Jurkat, Clone E6-1 (cell line): ENCODE results near the gene HRC.

Experiments used
- DNase-seq: peaks from one replicate; pipeline ENCODE4 v3.0.0-alpha.2; 2011; ENCODE audit warnings: low read depth, low spot score
- H3K4me3 ChIP-seq: 2 replicates; pipeline ENCODE4 v1.5.1; 2011; ENCODE audit warnings: mild to moderate bottlenecking, low read length, control low read depth, moderate library complexity

HRC gene

GRCh38 chr19:49102303-49102702, 52.9 kb downstream of the HRC start:
- DNase-seq: no peak
- H3K4me3 ChIP-seq: no peak overlapping the region
